IPS-20b (cell line): ENCODE results near the gene TCN1.
"Not testable (repeated sequence)": the region's sequence is repeated elsewhere in the genome, so short reads cannot be mapped to it uniquely, and the experiment has no call there.

ENCODE experiments used
- H3K27ac ChIP-seq: one replicate; pipeline ENCODE4 v1.5.1; 2013; ENCODE audit warnings: low read length
- H3K27me3 ChIP-seq: 2 replicates; pipeline ENCODE4 v1.6.1; 2013; ENCODE audit warnings: mild to moderate bottlenecking, low read length, inconsistent platforms; ENCODE audit not compliant: insufficient read depth
- H3K36me3 ChIP-seq: 2 replicates; pipeline ENCODE4 v1.6.1; 2013; ENCODE audit warnings: low read depth, mild to moderate bottlenecking, inconsistent platforms, low read length, moderate library complexity; ENCODE audit not compliant: insufficient read depth
- H3K4me1 ChIP-seq: 2 replicates; pipeline ENCODE4 v1.6.1; 2013; ENCODE audit warnings: mild to moderate bottlenecking, control low read depth, inconsistent platforms, low read length, moderate library complexity; ENCODE audit not compliant: insufficient read depth
- H3K4me3 ChIP-seq: 2 replicates; pipeline ENCODE4 v1.5.1; 2013; ENCODE audit warnings: mild to moderate bottlenecking, low read length, inconsistent platforms
- H3K9ac ChIP-seq: 2 replicates; pipeline ENCODE4 v1.6.1; 2013; ENCODE audit warnings: low read depth, mild to moderate bottlenecking, inconsistent platforms, low read length, moderate library complexity
- H3K9me3 ChIP-seq: 2 replicates; pipeline ENCODE4 v1.6.1; 2013; ENCODE audit warnings: mild to moderate bottlenecking, low read depth, low read length, inconsistent platforms; ENCODE audit not compliant: insufficient read depth

The TCN1 gene

DNA sequence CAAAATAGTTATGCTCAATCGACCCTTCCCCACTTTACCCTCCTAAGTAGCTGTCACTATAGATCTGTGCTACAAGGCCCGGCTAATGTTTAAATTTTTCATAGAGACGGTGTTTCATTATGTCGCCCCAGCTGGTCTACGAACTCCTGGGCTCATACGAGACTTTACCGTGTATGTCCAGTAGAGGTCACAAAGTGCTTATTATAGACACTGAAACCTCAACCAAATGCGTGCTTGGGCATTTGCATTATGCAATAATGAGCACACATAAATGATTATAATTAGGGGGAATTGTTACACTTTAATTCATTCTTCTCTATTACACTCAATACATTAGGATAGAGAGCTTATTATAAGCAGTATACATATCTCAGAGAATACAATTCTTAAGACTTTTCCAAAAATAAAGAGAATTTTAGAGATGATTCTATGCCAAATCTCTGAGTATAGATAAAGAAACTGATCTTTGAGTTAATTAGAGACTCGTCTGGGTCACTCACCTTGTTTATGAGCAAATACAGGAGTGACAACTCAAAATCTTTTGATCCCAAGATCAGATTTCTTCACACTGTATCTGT lies 43.2 kb downstream of the TCN1 start:
- H3K4me3 ChIP-seq: no peak overlapping the region
- H3K9ac ChIP-seq: no peak overlapping the region

DNA sequence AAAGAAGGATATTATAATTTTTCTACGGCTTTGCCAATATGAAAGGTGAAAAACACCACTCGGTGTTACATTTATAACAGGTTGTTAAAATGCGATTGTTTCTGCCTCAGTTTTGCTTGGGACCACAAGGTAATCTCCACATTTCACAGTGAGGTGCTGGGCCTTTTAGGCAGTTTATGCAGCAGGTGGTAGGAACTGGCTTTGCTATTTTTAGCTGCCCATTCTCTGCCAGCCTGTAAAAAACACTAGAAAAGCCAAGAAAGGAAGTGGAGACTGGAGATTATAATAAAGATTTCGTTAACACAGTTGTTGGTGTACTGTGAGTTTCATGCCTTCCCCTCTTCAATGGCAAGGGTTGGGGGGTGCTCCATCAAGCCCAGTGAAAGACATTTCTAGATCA lies 47.7 kb downstream of the TCN1 start:
- Histone ChIP-seq H3K4me3 (no peak overlapping the region), H3K36me3 (no peaks in the 10 kb centered on the region), H3K9ac (no peak overlapping the region), H3K27ac (no peak overlapping the region), H3K4me1 (peaks cover 35% of the 10 kb centered on the region), H3K9me3 (no peaks in the 10 kb centered on the region), H3K27me3 (no peaks in the 10 kb centered on the region)

More for the DNA sequence above, 43.2 kb downstream of the TCN1 start:
- no peaks in the 10 kb centered on the region for H3K27me3 ChIP-seq
- H3K4me1 ChIP-seq: peaks cover 7% of the 10 kb centered on the region; the same call in 1 of the 2 replicates
- H3K9me3 ChIP-seq: no peaks in the 10 kb centered on the region
- no peak overlapping the region for H3K27ac ChIP-seq
- no peaks in the 10 kb centered on the region for H3K36me3 ChIP-seq

DNA sequence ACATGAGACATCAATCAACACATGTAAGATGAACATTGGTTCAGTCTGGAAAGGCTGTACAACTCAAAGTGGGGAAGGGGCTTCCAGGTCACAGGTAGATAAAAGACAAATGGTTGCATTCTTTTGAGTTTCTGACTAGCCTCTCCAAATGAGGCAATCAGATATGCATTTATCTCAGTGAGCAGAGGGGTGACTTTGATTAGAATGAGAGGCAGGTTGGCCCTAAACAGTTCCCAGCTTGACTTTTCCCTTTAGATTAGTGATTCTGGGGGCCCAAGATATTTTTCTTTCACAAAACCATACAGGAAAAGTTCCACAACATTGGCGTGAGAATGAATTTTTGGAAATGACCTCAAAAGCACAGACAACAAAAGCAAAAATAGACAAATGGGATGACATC lies 49.9 kb downstream of the TCN1 start:
- peaks cover 35% of the 10 kb centered on the region for H3K4me1 ChIP-seq
- peak overlapping the region; percentile 67; the same call in 1 of the 2 replicates for H3K4me3 ChIP-seq
- not testable (repeated sequence) for H3K36me3 ChIP-seq, H3K27me3 ChIP-seq, H3K9me3 ChIP-seq
- H3K9ac ChIP-seq: peak overlapping the region; percentile 81; the same call in 1 of the 2 replicates
- peak overlapping the region; percentile 91 for H3K27ac ChIP-seq

DNA sequence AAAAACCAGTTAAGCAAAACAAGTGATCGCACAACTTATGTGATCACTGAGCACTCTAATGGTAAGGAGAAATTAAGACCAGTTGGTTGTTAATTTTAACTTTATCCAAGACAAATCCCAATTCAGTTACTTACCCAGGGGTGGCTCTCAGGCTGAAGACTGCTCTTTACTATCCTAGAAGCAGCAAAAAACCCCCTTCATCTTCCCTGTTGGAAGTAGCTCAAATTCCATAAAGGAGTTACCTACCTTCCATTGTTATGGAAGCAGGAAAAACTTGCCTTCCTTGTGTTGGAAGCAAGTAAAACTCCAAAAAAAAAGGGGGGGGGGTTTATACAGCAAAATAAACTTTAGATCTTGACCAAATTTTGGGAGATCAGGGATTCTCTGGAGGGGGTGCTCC lies 50.5 kb downstream of the TCN1 start:
- Histone ChIP-seq H3K9me3 (no peaks in the 10 kb centered on the region), H3K9ac (peak overlapping the region; percentile 81; the same call in 1 of the 2 replicates), H3K27ac (peak overlapping the region; percentile 91)

DNA sequence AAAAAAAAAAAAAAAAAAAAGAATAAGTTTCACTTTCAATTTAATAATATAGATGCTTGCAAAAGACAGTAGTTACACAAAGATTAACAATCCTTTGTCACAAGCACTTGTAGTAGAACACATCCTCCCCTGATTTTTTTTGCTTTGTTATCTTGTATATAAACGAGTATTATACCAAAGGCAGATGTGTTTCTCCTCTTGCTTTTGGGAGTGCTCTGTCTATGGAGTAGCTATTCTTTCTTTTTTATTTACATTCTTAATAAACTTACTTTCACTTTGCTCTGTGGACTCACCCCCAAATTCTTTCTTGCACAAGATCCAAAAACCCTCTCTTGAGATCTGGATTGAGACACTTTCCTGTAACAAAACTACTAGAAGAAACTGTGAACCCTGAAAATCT lies 52.3 kb downstream of the TCN1 start:
- Histone ChIP-seq H3K27ac (no peak overlapping the region), H3K27me3 (no peaks in the 10 kb centered on the region), H3K9ac (peak overlapping the region; percentile 81; the same call in 1 of the 2 replicates), H3K4me1 (peaks cover 39% of the 10 kb centered on the region), H3K4me3 (peak overlapping the region; percentile 67; the same call in 1 of the 2 replicates), H3K9me3 (no peaks in the 10 kb centered on the region), H3K36me3 (peaks cover under 1% of the 10 kb centered on the region; the same call in 1 of the 2 replicates)

More for the DNA sequence above, 50.5 kb downstream of the TCN1 start:
- Histone ChIP-seq H3K4me1 (peaks cover 39% of the 10 kb centered on the region), H3K4me3 (peak overlapping the region; percentile 67), H3K36me3 (no peaks in the 10 kb centered on the region), H3K27me3 (no peaks in the 10 kb centered on the region)

DNA sequence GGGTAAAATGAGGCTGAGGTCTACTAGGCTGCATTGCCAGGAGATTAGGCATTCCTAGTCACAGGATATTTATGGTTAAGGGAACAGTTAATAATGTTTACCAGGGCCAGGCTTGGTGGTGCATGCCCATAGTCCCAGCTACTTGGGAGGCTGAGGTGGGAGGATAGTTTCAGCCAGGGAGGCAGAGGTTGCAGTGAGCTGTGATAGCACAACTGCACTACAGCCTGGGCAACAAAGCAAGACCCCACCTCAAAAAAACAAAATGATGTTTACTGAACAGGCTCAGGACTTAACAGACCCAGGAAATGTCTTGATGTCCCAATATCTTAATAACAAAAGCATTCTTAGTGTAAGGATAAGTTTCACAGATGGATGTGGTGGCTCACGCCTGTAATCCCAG lies 52.9 kb downstream of the TCN1 start:
- Histone ChIP-seq H3K9ac (no peak overlapping the region), H3K36me3 (peaks cover 7% of the 10 kb centered on the region), H3K9me3 (no peaks in the 10 kb centered on the region), H3K4me3 (no peak overlapping the region), H3K27ac (no peak overlapping the region), H3K4me1 (peaks cover 35% of the 10 kb centered on the region), H3K27me3 (no peaks in the 10 kb centered on the region)

DNA sequence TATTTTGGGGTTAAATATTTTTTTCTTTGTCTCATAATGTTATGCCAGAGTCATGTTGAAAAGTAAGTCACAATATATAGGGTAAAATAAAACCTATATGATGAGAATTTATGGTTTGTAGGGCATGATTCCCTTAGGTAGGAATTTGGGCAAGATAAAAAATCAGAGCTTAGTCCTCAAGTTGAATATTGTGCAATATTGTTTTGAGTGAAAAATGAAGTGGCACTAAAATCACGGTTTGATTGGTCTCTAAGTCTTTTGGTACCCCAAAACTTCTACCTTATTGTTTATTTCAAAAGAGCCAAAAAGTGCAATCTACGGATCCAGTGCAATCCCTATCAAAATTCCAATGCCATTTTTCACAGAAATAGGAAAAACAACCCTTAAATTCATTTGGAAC lies 54.1 kb downstream of the TCN1 start:
- peaks cover 18% of the 10 kb centered on the region for H3K36me3 ChIP-seq
- peaks cover 29% of the 10 kb centered on the region for H3K4me1 ChIP-seq
- no peak overlapping the region for H3K4me3 ChIP-seq
- no peak overlapping the region for H3K9ac ChIP-seq
- no peaks in the 10 kb centered on the region for H3K27me3 ChIP-seq
- no peak overlapping the region for H3K27ac ChIP-seq
- H3K9me3 ChIP-seq: no peaks in the 10 kb centered on the region

DNA sequence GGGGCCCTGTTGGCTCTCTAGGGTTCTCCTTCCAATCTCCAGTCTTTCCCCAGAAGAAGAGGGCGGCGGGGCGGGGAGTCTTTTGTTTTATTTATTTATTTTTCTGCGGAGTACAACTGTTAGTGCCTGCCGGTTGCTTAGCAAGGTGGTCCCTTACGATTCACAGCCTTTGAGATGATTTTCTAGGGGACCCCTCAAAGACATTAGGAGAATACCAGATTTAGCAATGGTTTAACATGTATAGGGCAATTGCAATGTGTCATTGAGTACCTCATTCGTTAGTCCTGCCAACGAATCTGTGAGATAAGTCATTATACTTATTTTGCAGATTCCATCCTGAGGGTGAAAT lies 55.4 kb downstream of the TCN1 start:
- Histone ChIP-seq H3K9me3 (no peaks in the 10 kb centered on the region), H3K4me1 (peaks cover 18% of the 10 kb centered on the region; the same call in 1 of the 2 replicates), H3K27ac (peak overlapping the region; percentile 23), H3K4me3 (peak overlapping the region; percentile 100), H3K27me3 (no peaks in the 10 kb centered on the region), H3K36me3 (peaks cover 32% of the 10 kb centered on the region), H3K9ac (peak overlapping the region; percentile 97; the same call in 1 of the 2 replicates)

DNA sequence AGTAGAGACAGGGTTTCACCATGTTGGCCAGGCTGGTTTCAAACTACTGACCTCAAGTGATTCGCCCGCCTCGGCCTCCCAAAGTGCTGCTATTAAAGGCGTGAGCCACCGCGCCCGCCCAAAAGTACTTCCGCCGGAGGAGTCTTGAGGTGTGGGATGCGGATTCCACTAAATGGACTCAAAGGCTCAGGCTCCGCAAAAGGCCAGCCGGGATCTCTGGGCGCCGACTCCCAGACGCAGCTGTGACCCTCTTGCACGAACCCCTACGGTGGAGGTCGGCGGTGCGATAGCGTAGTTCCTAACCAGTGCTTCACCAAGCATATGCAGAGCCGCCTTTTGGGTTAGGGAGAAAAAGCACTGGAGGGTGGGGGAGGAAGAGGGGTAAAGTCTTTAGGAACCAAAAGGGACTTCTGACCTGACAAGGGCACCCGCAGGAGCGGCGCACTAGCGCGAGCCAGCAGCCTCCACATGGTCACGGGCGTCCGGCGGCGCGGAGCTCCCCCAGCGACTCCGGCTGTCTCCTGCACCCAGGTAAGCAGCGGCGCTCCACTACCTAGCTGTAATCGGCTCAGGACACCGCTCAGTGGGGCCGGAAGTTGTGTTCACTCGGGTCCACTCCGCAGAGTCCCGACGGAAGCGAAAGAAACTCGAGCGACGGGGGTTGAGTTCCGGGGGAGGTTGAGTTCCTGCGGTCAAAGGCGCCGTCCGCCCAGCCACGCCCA lies 55.9 kb downstream of the TCN1 start, which contains the start of gene MRPL16:
MRPL16 (minus strand) TSS at position 590 of the 722 bp plus-strand sequence; CDS start at position 470, 120 bp downstream.
- peak within 1 kb of the TSS; percentile 97 for H3K9ac ChIP-seq
- H3K27ac ChIP-seq: peak within 1 kb of the TSS; percentile 79

DNA sequence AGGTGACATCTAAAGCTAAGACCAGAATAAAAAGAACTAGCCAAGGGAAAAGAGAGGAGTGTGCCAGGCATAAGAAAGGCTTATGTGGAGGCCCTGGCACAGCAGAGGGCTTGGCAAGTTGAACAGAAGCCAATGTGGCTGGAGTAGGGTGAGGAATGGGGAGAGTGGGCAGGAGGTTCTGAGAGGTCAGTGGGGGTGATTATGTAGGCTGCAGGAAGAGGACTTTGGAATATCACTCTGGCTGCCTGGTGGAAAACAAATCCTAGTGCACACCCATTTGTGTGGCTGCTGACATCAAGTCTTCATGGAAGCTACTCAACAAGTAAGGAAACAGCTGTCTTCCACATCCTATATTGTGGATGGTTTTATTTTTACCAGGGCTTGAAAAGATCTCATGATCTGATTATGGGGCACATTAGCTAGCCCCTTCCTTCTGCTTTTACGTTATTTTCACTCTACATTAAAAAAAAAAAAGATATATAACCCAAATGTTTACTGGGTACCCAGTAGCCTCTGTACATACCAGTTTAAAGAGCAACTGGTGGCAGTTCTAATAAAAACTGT lies 59.2 kb downstream of the TCN1 start:
- Histone ChIP-seq H3K27me3 (no peaks in the 10 kb centered on the region), H3K36me3 (peaks cover 59% of the 10 kb centered on the region)

More for the DNA sequence above, 55.9 kb downstream of the TCN1 start, which contains the start of gene MRPL16:
- no peaks in the 10 kb centered on the region for H3K9me3 ChIP-seq
- peaks cover 18% of the 10 kb centered on the region; the same call in 1 of the 2 replicates for H3K4me1 ChIP-seq
- no peaks in the 10 kb centered on the region for H3K27me3 ChIP-seq
- H3K4me3 ChIP-seq: peak within 1 kb of the TSS; percentile 100
- peaks cover 37% of the 10 kb centered on the region for H3K36me3 ChIP-seq

DNA sequence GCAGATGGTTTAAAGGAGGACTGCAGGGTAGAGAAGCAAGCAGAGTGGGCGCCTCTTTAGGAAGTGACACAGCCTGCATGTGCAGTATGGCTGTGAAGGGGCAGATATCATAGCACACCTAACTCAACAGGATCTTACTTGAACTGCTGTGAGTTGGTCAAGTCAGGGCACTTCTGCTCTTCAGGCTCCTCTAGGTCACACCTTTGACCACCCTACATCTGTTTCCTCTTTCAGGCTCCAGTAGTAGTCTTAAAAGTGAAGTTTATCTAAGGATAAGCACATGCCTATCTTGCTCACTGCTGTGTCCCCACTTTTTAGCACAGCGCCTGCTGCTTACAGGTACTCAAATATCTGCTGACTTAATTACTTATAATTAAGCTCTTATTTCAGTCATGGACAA lies 62.2 kb downstream of the TCN1 start:
- Histone ChIP-seq H3K4me3 (no peak overlapping the region), H3K36me3 (peaks cover 80% of the 10 kb centered on the region), H3K9ac (no peak overlapping the region), H3K27me3 (no peaks in the 10 kb centered on the region), H3K4me1 (no peaks in the 10 kb centered on the region), H3K9me3 (no peaks in the 10 kb centered on the region), H3K27ac (no peak overlapping the region)

More for the DNA sequence above, 59.2 kb downstream of the TCN1 start:
- Histone ChIP-seq H3K4me3 (no peak overlapping the region), H3K9ac (no peak overlapping the region), H3K9me3 (no peaks in the 10 kb centered on the region), H3K27ac (no peak overlapping the region), H3K4me1 (peaks cover 4% of the 10 kb centered on the region; the same call in 1 of the 2 replicates)
